ENCODE data around the gene GRK6.

Gene GRK6

GRCh38 chr5:177455036-177455660, 28.7 kb downstream of the GRK6 start:
- DNase-seq: peak; percentile 93

- peak; percentile 96 for DNase-seq
These were observed 29.4 kb downstream of the GRK6 start for GRCh38 chr5:177455661-177456590.

GRCh38 chr5:177456591-177456964, 30.1 kb downstream of the GRK6 start:
- no peak for DNase-seq

GRCh38 chr5:177456976-177457851, 30.7 kb downstream of the GRK6 start:
- peak; percentile 84 for DNase-seq

GRCh38 chr5:177457852-177458681, 31.6 kb downstream of the GRK6 start:
- no peak for DNase-seq

- no peak for DNase-seq
These were observed 32.5 kb downstream of the GRK6 start for GRCh38 chr5:177458912-177459350.

- DNase-seq: no peak
These were observed 32.9 kb downstream of the GRK6 start for GRCh38 chr5:177459357-177459756.

GRCh38 chr5:177459819-177460628, 33.5 kb downstream of the GRK6 start:
- DNase-seq: no peak

GRCh38 chr5:177462021-177462670, 35.7 kb downstream of the GRK6 start:
- no peak for DNase-seq

GRCh38 chr5:177465044-177465443, 38.6 kb downstream of the GRK6 start:
- no peak for DNase-seq

- DNase-seq: no peak
These were observed 40.4 kb downstream of the GRK6 start for GRCh38 chr5:177466861-177467260.

- DNase-seq: no peak
These were observed 41.0 kb downstream of the GRK6 start for GRCh38 chr5:177467436-177467835.

GRCh38 chr5:177468329-177468684, 41.8 kb downstream of the GRK6 start:
- DNase-seq: no peak

- no peak for DNase-seq
These were observed 42.5 kb downstream of the GRK6 start for GRCh38 chr5:177468685-177469628.

GRCh38 chr5:177469750-177470525, 43.5 kb downstream of the GRK6 start:
- no peak for DNase-seq

- no peak for DNase-seq
These were observed 44.5 kb downstream of the GRK6 start for GRCh38 chr5:177470759-177471536.

GRCh38 chr5:177471610-177472356, 45.3 kb downstream of the GRK6 start:
- no peak for DNase-seq
